Neural progenitor cell (in vitro differentiated cells): ENCODE measurements around the gene RHBDL1.

Source experiments
- EZH2 ChIP-seq: fragments of 200-600 bp; sonication (generic); IDR thresholded peaks from 2 replicates; pipeline ENCODE4 v1.6.1; 2017; ENCODE audit warnings: antibody characterized with exemption, mild to moderate bottlenecking, moderate library complexity
- EZH2phosphoT487 ChIP-seq: fragments of 200-600 bp; sonication (generic); IDR thresholded peaks from 2 replicates; pipeline ENCODE4 v1.6.1; 2017; ENCODE audit warnings: antibody characterized with exemption
- TF ChIP-seq, protein P1 (sequence below): fragments of 200-600 bp; sonication (generic); IDR thresholded peaks from 2 replicates; pipeline ENCODE4 v1.5.1; 2017; ENCODE audit warnings: antibody characterized with exemption, mild to moderate bottlenecking

DNA sequence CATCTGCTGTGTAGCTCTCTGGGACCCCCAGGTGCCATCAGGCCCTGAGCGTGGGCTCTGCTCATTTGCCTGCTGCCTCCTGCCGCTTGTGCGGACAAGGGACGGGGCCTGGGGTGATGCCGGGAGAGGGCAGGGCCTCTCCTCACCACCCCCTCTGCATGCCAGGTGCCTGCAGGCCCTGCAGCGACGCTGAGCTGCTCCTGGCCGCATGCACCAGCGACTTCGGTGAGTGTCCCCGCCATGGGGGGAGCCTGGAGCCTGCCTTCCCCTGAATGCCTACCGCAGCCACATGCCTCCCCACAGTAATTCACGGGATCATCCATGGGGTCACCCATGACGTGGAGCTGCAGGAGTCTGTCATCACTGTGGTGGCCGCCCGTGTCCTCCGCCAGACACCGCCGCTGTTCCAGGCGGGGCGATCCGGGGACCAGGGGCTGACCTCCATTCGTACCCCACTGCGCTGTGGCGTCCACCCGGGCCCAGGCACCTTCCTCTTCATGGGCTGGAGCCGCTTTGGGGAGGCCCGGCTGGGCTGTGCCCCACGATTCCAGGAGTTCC lies 41.4 kb downstream of the RHBDL1 start:
- TF ChIP-seq, protein P1, sequence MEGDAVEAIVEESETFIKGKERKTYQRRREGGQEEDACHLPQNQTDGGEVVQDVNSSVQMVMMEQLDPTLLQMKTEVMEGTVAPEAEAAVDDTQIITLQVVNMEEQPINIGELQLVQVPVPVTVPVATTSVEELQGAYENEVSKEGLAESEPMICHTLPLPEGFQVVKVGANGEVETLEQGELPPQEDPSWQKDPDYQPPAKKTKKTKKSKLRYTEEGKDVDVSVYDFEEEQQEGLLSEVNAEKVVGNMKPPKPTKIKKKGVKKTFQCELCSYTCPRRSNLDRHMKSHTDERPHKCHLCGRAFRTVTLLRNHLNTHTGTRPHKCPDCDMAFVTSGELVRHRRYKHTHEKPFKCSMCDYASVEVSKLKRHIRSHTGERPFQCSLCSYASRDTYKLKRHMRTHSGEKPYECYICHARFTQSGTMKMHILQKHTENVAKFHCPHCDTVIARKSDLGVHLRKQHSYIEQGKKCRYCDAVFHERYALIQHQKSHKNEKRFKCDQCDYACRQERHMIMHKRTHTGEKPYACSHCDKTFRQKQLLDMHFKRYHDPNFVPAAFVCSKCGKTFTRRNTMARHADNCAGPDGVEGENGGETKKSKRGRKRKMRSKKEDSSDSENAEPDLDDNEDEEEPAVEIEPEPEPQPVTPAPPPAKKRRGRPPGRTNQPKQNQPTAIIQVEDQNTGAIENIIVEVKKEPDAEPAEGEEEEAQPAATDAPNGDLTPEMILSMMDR, result no peak
- TF ChIP-seq EZH2 (no peak), EZH2phosphoT487 (no peak)
